ENCODE results near the gene SIAH2.

The SIAH2 gene

DNA sequence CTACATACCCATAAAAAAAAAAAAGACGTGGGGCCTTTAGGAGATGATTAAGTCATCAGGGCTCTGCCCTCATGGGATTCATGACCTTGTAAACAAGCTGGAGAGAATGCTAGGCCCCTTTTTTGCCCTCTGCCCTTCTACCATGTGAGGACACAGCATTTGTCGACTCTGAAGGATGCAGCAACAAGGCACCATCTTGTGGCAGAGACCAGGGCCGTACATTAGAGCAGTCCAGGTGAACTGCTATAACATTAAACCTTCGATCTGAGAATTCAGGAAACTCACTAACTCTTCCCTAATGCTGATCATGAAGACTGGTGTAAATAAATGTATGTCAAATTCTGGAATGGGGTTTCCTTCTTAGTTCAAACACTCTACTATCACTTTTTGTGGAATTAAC lies 30.7 kb upstream of the SIAH2 start:
- Histone ChIP-seq H3K4me1 (ENCODE audit: control insufficient read depth, insufficient read depth, low read length) (peaks cover 7% of the 10 kb centered on the region), H3K36me3 (ENCODE audit: control insufficient read depth, insufficient read depth, low read length) (no peaks in the 10 kb centered on the region), H3K9me3 (ENCODE audit: control insufficient read depth, low read length) (no peaks in the 10 kb centered on the region), H3K27me3 (ENCODE audit: control insufficient read depth, insufficient read depth, low read length, poor library complexity, severe bottlenecking) (no peaks in the 10 kb centered on the region), H3K4me3 (ENCODE audit: insufficient read depth, low read depth, low read length) (no peak overlapping the region), H3K27ac (ENCODE audit: insufficient read depth, low read depth, low read length, poor library complexity, severe bottlenecking) (no peak overlapping the region)
- WGBS, 2 experiments = 90 to 97% methylated on average over 4 of the region's 4 CpGs

DNA sequence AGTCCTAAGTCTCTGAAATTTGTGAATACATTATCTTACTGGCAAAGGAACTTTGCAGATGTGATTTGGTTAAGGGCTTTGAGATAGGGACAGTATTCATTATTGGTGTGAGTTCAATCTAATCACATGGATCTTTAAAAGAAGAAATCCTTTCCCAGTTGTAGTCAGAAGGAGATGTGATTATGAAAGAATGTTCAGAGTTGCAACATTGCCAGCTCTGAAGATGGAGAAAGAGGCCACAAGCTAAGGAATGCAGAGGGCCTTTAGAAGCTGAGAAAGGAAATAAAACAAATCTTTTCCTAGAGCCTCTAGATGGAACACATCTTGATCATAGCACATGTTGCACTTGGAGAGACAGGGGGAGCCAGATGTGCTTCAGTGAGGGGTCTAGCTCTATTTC lies 27.7 kb upstream of the SIAH2 start:
- no peaks in the 10 kb centered on the region for H3K27me3 ChIP-seq (ENCODE audit: control insufficient read depth, insufficient read depth, low read length, poor library complexity, severe bottlenecking)
- no peak overlapping the region for H3K4me3 ChIP-seq (ENCODE audit: insufficient read depth, low read depth, low read length)
- no peaks in the 10 kb centered on the region for H3K4me1 ChIP-seq (ENCODE audit: control insufficient read depth, insufficient read depth, low read length)
- no peak overlapping the region for H3K27ac ChIP-seq (ENCODE audit: insufficient read depth, low read depth, low read length, poor library complexity, severe bottlenecking)
- H3K36me3 ChIP-seq (ENCODE audit: control insufficient read depth, insufficient read depth, low read length) = no peaks in the 10 kb centered on the region
- H3K9me3 ChIP-seq (ENCODE audit: control insufficient read depth, low read length) = no peaks in the 10 kb centered on the region

DNA sequence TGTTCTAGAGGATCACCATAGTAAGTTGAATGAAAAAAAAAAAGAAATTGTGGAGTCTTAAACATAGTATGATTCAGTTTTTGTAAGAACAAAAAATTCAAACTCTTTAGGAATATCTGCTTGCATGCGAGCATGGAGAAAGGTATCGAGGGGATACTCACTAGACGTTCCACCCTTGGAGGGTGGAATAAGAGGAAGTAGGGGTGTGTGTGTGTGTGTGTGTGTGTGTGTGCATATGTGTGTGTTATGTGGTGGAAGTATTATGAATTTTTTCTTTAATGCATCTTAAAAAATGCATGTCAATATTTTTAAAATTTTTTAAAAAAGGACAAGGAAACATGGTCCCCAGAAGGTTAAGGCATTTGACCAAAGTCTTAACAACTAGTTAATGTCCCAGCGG lies 26.5 kb upstream of the SIAH2 start:
- Histone ChIP-seq H3K27me3 (ENCODE audit: control insufficient read depth, insufficient read depth, low read length, poor library complexity, severe bottlenecking) (no peaks in the 10 kb centered on the region), H3K36me3 (ENCODE audit: control insufficient read depth, insufficient read depth, low read length) (no peaks in the 10 kb centered on the region), H3K27ac (ENCODE audit: insufficient read depth, low read depth, low read length, poor library complexity, severe bottlenecking) (no peak overlapping the region), H3K4me1 (ENCODE audit: control insufficient read depth, insufficient read depth, low read length) (no peaks in the 10 kb centered on the region), H3K4me3 (ENCODE audit: insufficient read depth, low read depth, low read length) (no peak overlapping the region), H3K9me3 (ENCODE audit: control insufficient read depth, low read length) (no peaks in the 10 kb centered on the region)
- 92 to 95% methylated on average over 4 of the region's 4 CpGs for WGBS, 2 experiments

DNA sequence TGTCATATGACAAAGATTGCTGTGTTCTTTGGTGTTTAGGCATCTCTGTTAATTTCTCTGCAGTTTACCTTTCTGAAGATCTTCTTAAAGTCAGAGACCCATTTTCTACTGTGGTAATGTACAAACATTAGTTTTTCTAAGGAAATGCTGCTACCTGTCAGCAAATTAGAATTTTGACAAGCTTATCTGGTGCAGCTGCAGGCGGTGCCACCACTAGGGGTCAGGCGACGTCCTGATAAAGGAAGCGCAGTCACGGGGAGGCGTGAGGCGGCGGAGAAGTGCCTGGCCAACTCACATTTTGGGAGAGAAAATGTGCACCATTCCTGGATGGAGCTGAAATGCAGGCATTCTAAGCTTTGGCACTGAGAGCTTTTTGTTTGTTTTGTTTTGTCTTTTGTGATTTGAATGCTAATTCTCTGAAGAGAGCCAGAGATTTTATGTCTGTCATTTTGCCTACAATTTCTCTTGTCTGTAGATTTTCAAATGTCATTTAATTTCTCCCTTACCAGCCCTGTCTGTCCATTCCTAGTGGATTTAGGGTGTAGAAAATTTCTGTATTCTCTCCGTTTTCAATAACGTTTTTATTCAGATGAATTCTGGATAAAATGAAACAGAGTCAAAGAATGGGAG lies 24.9 kb upstream of the SIAH2 start:
- H3K27me3 ChIP-seq (ENCODE audit: control insufficient read depth, insufficient read depth, low read length, poor library complexity, severe bottlenecking) = no peaks in the 10 kb centered on the region
- no peak overlapping the region for H3K4me3 ChIP-seq (ENCODE audit: insufficient read depth, low read depth, low read length)
- H3K27ac ChIP-seq (ENCODE audit: insufficient read depth, low read depth, low read length, poor library complexity, severe bottlenecking) = no peak overlapping the region
- H3K36me3 ChIP-seq (ENCODE audit: control insufficient read depth, insufficient read depth, low read length) = no peaks in the 10 kb centered on the region
- 7 to 8% methylated on average over 10 of the region's 10 CpGs for WGBS, 2 experiments
- H3K9me3 ChIP-seq (ENCODE audit: control insufficient read depth, low read length) = no peaks in the 10 kb centered on the region
- H3K4me1 ChIP-seq (ENCODE audit: control insufficient read depth, insufficient read depth, low read length) = no peaks in the 10 kb centered on the region

DNA sequence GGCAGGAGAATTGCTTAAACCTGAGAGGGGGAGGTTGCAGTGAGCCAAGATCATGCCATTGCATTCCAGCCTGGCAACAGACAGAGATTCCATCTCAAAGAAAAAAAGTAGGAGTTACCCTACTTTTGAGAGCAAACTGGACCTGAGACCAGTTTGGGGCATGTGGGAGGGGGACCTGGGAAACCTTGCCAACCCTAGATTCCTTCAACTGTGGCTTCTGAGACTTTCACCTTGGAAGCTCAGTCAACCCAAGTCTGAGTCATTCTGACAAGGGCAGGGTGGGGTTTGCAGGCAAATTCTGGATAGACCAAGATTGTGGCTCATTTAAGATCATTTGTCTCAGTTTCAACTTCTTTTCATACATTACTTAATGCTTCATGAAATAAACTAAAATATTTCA lies 23.8 kb upstream of the SIAH2 start:
- H3K9me3 ChIP-seq (ENCODE audit: control insufficient read depth, low read length) = no peaks in the 10 kb centered on the region
- no peaks in the 10 kb centered on the region for H3K36me3 ChIP-seq (ENCODE audit: control insufficient read depth, insufficient read depth, low read length)

DNA sequence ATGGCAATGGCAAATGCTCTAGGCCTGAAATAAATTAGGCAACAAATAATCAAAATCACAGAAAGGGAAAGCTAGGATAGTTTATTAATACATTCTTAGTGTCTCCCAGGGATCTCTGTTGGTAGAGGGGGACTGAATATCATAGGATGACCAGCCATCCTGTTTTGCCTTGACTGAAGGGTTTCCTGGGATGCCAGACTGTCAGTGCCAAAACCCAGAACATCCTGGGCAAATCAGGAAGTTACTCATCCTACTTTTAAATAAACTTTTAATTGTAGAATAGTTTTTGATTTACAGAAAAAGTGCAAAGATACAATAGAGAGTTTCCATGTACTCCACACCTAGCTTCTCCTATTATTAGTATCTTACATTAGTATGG lies 21.8 kb upstream of the SIAH2 start:
- Histone ChIP-seq H3K9me3 (ENCODE audit: control insufficient read depth, low read length) (no peaks in the 10 kb centered on the region), H3K27ac (ENCODE audit: insufficient read depth, low read depth, low read length, poor library complexity, severe bottlenecking) (no peak overlapping the region), H3K4me1 (ENCODE audit: control insufficient read depth, insufficient read depth, low read length) (no peaks in the 10 kb centered on the region), H3K4me3 (ENCODE audit: insufficient read depth, low read depth, low read length) (no peak overlapping the region), H3K36me3 (ENCODE audit: control insufficient read depth, insufficient read depth, low read length) (no peaks in the 10 kb centered on the region), H3K27me3 (ENCODE audit: control insufficient read depth, insufficient read depth, low read length, poor library complexity, severe bottlenecking) (no peaks in the 10 kb centered on the region)

More for the DNA sequence above, 23.8 kb upstream of the SIAH2 start:
- Histone ChIP-seq H3K4me1 (ENCODE audit: control insufficient read depth, insufficient read depth, low read length) (no peaks in the 10 kb centered on the region), H3K27me3 (ENCODE audit: control insufficient read depth, insufficient read depth, low read length, poor library complexity, severe bottlenecking) (no peaks in the 10 kb centered on the region), H3K4me3 (ENCODE audit: insufficient read depth, low read depth, low read length) (no peak overlapping the region), H3K27ac (ENCODE audit: insufficient read depth, low read depth, low read length, poor library complexity, severe bottlenecking) (no peak overlapping the region)

DNA sequence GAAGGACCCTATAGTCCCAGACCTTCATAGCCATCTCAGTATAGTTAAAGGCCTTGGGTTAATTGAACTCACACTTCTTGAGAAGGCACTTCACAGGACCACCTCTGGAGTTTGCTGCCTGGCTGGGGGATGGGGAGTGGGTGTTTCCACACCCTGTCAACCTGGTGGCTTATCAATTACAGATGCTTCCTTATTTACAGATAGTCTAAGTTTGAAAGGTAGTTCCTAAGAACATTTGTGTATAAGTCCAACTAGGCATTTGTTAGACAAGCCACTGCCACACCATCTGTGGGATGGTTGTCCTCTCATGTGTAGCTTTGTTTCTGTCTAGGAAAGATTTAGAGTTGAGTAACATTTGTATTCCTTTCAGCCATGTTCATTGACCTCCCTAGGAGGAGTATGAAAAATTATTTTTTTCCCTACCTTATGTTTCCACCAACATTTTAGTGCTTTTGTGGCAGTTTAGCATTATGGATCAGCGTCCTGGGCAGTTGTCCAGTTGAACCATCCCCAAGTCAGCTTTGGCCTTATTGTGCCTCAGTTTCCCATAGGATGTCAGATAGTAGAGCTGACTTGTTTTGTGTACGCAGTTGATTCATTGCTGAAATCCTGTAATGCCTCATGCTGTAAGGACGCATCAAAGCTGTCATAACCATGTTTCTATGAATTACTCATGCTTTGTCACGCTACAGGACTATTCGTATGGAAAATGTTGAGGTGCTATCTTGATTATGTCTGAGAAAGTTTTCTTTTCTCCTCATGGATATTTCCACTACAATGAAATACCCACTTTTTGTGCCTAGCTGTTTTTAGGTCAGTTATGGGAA lies 21.2 kb upstream of the SIAH2 start:
- H3K27me3 ChIP-seq (ENCODE audit: control insufficient read depth, insufficient read depth, low read length, poor library complexity, severe bottlenecking) = no peaks in the 10 kb centered on the region
- 91 to 94% methylated on average over 4 to 5 of the region's 5 CpGs for WGBS, 2 experiments
- no peak overlapping the region for H3K4me3 ChIP-seq (ENCODE audit: insufficient read depth, low read depth, low read length)
- H3K27ac ChIP-seq (ENCODE audit: insufficient read depth, low read depth, low read length, poor library complexity, severe bottlenecking) = no peak overlapping the region
- no peaks in the 10 kb centered on the region for H3K9me3 ChIP-seq (ENCODE audit: control insufficient read depth, low read length)
- H3K36me3 ChIP-seq (ENCODE audit: control insufficient read depth, insufficient read depth, low read length) = no peaks in the 10 kb centered on the region
- no peaks in the 10 kb centered on the region for H3K4me1 ChIP-seq (ENCODE audit: control insufficient read depth, insufficient read depth, low read length)

DNA sequence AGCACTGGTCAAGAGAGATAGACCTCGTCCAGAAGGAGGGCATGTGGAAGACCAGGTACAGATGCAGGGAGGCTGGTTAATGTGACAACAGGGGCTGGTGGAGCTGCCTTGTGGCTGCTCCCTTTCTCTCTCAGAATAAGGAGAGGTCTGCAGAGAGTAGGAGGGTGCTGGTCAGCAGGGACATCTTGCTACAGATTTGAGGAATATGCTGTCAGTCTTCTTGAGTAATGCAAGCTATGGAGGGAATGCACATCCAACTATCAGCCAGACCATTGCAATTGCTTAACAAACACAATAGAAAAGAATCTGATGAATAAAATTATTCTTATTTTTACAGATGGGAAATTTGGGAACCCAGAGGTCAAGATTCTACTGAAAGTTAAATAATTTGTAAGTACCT lies 20.3 kb upstream of the SIAH2 start:
- no peaks in the 10 kb centered on the region for H3K9me3 ChIP-seq (ENCODE audit: control insufficient read depth, low read length)
- 78 to 88% methylated on average over 1 of the region's 1 CpG for WGBS, 2 experiments
- H3K36me3 ChIP-seq (ENCODE audit: control insufficient read depth, insufficient read depth, low read length) = no peaks in the 10 kb centered on the region
- no peak overlapping the region for H3K27ac ChIP-seq (ENCODE audit: insufficient read depth, low read depth, low read length, poor library complexity, severe bottlenecking)
- no peak overlapping the region for H3K4me3 ChIP-seq (ENCODE audit: insufficient read depth, low read depth, low read length)
- H3K4me1 ChIP-seq (ENCODE audit: control insufficient read depth, insufficient read depth, low read length) = no peaks in the 10 kb centered on the region
- no peaks in the 10 kb centered on the region for H3K27me3 ChIP-seq (ENCODE audit: control insufficient read depth, insufficient read depth, low read length, poor library complexity, severe bottlenecking)

DNA sequence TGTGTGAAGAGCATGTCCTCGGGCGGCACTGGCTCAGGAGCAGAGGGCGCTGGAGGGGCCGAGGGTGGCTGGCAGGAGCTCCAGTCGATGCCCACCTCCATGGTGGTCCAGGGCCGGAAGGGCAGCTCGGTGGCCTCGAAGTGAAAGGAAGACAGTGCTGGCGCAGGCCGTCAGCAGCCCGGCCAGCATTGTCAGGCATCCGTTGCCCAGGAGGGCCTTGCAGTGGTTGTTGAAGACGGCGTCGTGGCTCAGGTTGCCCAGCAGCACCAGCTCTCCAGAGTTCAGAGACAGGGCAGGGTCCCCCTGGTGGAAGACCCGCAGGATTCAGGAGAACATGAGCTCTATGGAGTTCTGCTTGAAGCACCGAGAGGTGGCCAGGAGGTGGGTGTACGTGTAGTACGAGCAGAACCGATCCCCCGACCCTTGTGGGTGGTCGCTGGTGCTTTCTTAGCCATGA lies 16.5 kb upstream of the SIAH2 start:
- Histone ChIP-seq H3K4me1 (ENCODE audit: control insufficient read depth, insufficient read depth, low read length) (no peaks in the 10 kb centered on the region), H3K4me3 (ENCODE audit: insufficient read depth, low read depth, low read length) (no peak overlapping the region), H3K9me3 (ENCODE audit: control insufficient read depth, low read length) (no peaks in the 10 kb centered on the region), H3K27me3 (ENCODE audit: control insufficient read depth, insufficient read depth, low read length, poor library complexity, severe bottlenecking) (no peaks in the 10 kb centered on the region), H3K27ac (ENCODE audit: insufficient read depth, low read depth, low read length, poor library complexity, severe bottlenecking) (no peak overlapping the region), H3K36me3 (ENCODE audit: control insufficient read depth, insufficient read depth, low read length) (no peaks in the 10 kb centered on the region)
- WGBS, 2 experiments = 93 to 94% methylated on average over 22 of the region's 22 CpGs

DNA sequence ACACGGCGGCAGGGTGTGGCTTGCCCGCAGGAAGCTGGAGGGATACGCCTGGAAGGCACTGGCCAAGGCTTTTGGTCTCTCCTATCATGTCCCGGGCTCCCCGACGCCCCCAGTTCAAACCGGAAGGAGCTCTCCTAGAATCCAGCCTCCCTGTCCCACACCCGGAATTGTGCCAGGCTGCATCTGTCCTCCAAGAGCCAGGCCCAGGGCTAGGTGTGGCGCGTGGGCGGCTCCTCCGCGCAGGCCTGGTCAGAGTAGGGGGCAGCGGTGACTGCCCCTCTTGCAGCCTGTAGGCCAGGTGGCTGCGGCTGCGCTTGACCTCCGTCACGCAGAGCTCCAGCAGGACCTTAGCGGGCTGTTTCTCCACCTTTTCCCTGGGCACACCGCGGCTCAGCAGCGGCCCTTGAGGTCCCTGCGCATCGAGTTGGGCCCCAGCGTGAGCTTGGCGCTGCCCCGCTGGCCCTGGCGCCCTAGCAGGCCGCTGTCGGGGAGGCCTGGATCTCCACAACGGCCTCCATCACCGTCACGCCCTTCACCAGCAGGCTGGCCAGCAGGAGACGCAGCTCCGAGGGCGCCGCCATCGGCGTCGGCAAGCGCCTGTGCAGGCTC lies 15.9 kb upstream of the SIAH2 start:
- no peaks in the 10 kb centered on the region for H3K27me3 ChIP-seq (ENCODE audit: control insufficient read depth, insufficient read depth, low read length, poor library complexity, severe bottlenecking)
- 96% methylated on average over 42 of the region's 42 CpGs for WGBS, 2 experiments

More for the DNA sequence above, 15.9 kb upstream of the SIAH2 start:
- Histone ChIP-seq H3K27ac (ENCODE audit: insufficient read depth, low read depth, low read length, poor library complexity, severe bottlenecking) (no peak overlapping the region), H3K4me3 (ENCODE audit: insufficient read depth, low read depth, low read length) (no peak overlapping the region), H3K36me3 (ENCODE audit: control insufficient read depth, insufficient read depth, low read length) (no peaks in the 10 kb centered on the region), H3K4me1 (ENCODE audit: control insufficient read depth, insufficient read depth, low read length) (no peaks in the 10 kb centered on the region), H3K9me3 (ENCODE audit: control insufficient read depth, low read length) (no peaks in the 10 kb centered on the region)
